Stomach (tissue), 9 donors: ENCODE measurements around the gene MAN1A1. TPM values are rescaled to one million over a fixed set of nuclear protein-coding genes. Genes with fewer than 3 reads are reported as not detected.

ENCODE experiments used
- DNase-seq, 2 donors: peaks; one replicate each; pipeline versions ENCODE4 v3.0.0 to v3.0.0-alpha.2; 2013 to 2019
- H3K27ac ChIP-seq, 5 donors: fragments of 200-600 bp in 4 of 5; sonication (generic) in 4 of 5; one replicate each; pipeline ENCODE4 v1.5.1; 2013 to 2019; ENCODE audit warnings: mild to moderate bottlenecking in 1 of 5, moderate library complexity in 1 of 5
- H3K27me3 ChIP-seq, 3 donors: fragments of 200-600 bp; sonication (generic); one replicate each; pipeline ENCODE4 v1.5.1; 2017 to 2019; ENCODE audit warnings: mixed run types in 1 of 3
- H3K36me3 ChIP-seq, 4 donors: fragments of 200-600 bp; sonication (generic); 1 replicate in 3 of 4; 2 replicates in 1 of 4; pipeline ENCODE4 v1.5.1; 2016 to 2019
- H3K4me1 ChIP-seq, 4 donors: fragments of 200-600 bp; sonication (generic); one replicate each; pipeline ENCODE4 v1.5.1; 2016 to 2019
- H3K4me3 ChIP-seq, 4 donors: fragments of 200-600 bp; sonication (generic) in 3 of 4; one replicate each; pipeline ENCODE4 v1.5.1; 2016 to 2019; ENCODE audit warnings: mild to moderate bottlenecking in 1 of 4
- H3K9me3 ChIP-seq, 4 donors: fragments of 200-600 bp; sonication (generic); one replicate each; pipeline ENCODE4 v1.5.1; 2016 to 2019
- EP300 ChIP-seq: sonication (generic); formaldehyde crosslinking; IDR thresholded peaks from one replicate; pipeline ENCODE4 v1.6.1; 2017; ENCODE audit warnings: antibody characterized with exemption
- POLR2A ChIP-seq, 4 donors: fragments of 450-650 bp; IDR thresholded peaks; one replicate each; pipeline ENCODE4 v1.6.1; 2016; ENCODE audit warnings: antibody characterized with exemption in 4 of 4, control low read depth in 2 of 4, mild to moderate bottlenecking in 1 of 4, moderate library complexity in 1 of 4
- POLR2AphosphoS5 ChIP-seq, 3 donors: sonication (generic); formaldehyde crosslinking; IDR thresholded peaks; one replicate each; pipeline ENCODE4 v1.6.1; 2016; ENCODE audit warnings: antibody characterized with exemption in 3 of 3
- WGBS, 5 donors: extraction: QIAGEN DNeasy Blood & Tissue Kit in 3 of 5; methylation state at CpG; one replicate each; pipeline versions ENCODE4 v1.1.5 to v1.1.7; 2013 to 2018; 5-methylcytosine and 5-hydroxymethylcytosine counted together
- intact Hi-C: fragments of 100-400 bp; cut with DNase I; formaldehyde crosslinking; loops from one replicate; pipeline ENCODE4 v1.15.1; 2023; ENCODE audit warnings: low total_unique reads
- polyA plus RNA-seq, 3 donors: library from polyadenylated mRNA; stranded (reverse); fragments of 200-250 nt; gene quantifications; one replicate each; pipeline ENCODE4 v1.2.3, GENCODE V29; 2013
- total RNA-seq, 5 donors: library from RNA; depleted of rRNA; stranded (reverse); fragments of >200 nt; gene quantifications; one replicate each; pipeline versions ENCODE4 v1.1.0 to v1.2.3, GENCODE V29; 2014 to 2016
- TF ChIP-seq, protein P1 (sequence below), 7 experiments: fragments of 450-650 bp in 4 of 7; fragments of 200-600 bp in 3 of 7; sonication (generic) in 3 of 7; IDR thresholded peaks; one replicate each; pipeline ENCODE4 v1.5.1; 2016 to 2019; ENCODE audit warnings: antibody characterized with exemption in 7 of 7, control low read depth in 2 of 7, mild to moderate bottlenecking in 1 of 7
- donor health status: healthy with polysubstance abuse.
- donor health status: Bipolar disorder and iron deficiency.
- donor health status: healthy.

MAN1A1 gene
- total and polyA plus RNA-seq, 8 donors = 8.0 to 132 (median 47.9) TPM

DNA sequence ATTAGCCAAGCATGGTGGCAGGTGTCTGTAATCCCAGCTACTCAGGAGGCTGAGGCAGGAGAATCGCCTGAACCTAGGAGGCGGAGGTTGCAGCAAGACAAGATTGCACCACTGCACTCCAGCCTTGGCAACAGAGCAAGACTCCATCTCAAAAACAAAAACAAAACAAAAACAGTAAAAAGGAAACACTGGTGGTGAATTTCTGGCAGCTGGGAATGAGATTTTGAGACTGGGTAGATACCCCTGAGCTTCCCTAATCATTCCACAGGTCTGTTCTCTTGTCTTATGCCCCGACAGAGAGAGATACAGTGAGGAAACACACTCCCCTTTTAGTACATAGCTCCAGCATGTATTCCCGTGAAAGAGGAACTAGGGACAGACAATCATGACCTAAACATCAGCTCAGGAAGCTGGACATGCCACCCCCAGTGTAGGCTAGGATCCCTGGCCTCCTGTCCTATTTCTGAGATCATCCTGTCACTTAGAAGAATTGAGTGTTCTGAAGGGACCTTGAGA is 9.6 kb downstream of the MAN1A1 start:
- WGBS, 5 donors = 70 to 82% (median 74%) methylated on average over 4 of the region's 4 CpGs
- H3K27me3 ChIP-seq = no peaks in the 10 kb centered on the region
- no peak overlapping the region for H3K4me3 ChIP-seq
- no peaks in the 10 kb centered on the region for H3K9me3 ChIP-seq
- H3K27ac ChIP-seq = peak overlapping the region in 2 of 5 donors; percentile 8 to 28
- H3K4me1 ChIP-seq = peaks cover 13 to 84% (median 46%) of the 10 kb centered on the region in 4 donors
- TF ChIP-seq, protein P1, sequence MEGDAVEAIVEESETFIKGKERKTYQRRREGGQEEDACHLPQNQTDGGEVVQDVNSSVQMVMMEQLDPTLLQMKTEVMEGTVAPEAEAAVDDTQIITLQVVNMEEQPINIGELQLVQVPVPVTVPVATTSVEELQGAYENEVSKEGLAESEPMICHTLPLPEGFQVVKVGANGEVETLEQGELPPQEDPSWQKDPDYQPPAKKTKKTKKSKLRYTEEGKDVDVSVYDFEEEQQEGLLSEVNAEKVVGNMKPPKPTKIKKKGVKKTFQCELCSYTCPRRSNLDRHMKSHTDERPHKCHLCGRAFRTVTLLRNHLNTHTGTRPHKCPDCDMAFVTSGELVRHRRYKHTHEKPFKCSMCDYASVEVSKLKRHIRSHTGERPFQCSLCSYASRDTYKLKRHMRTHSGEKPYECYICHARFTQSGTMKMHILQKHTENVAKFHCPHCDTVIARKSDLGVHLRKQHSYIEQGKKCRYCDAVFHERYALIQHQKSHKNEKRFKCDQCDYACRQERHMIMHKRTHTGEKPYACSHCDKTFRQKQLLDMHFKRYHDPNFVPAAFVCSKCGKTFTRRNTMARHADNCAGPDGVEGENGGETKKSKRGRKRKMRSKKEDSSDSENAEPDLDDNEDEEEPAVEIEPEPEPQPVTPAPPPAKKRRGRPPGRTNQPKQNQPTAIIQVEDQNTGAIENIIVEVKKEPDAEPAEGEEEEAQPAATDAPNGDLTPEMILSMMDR (IDR thresholded peaks at IDR 0.05) = no peak
- TF ChIP-seq POLR2AphosphoS5 (IDR thresholded peaks at IDR 0.05) (no peak), POLR2A (IDR thresholded peaks at IDR 0.05) (no peak), EP300 (no peak)
- no peaks in the 10 kb centered on the region for H3K36me3 ChIP-seq
- intact Hi-C loops = no loop called here
- no peak for DNase-seq

DNA sequence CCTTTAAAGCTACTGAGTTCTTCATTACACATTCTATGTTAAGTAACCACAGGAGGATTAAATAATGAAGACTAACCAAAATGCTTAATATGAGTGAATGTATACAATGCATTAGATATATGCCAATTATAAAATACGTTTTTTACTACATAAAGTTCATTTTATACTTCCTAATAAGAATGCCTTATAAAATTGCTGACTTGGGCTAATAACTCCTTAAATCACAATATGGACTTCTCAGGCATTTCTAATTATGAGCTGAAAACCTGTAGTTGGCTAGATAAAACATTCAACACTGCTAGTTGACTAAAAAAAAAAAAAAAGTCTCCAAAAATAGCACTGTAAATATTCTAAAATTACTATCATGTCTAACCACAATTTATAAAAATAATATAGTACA is 11.8 kb downstream of the MAN1A1 start:
- peaks cover 14 to 79% (median 43%) of the 10 kb centered on the region in 4 donors for H3K4me1 ChIP-seq
- intact Hi-C loops = no loop called here
- WGBS, 5 donors = 83 to 94% (median 89%) methylated on average over 1 of the region's 1 CpG
- no peak for DNase-seq
- TF ChIP-seq POLR2AphosphoS5 (IDR thresholded peaks at IDR 0.05) = no peak
- no peaks in the 10 kb centered on the region for H3K27me3 ChIP-seq
- no peak overlapping the region for H3K4me3 ChIP-seq
- H3K9me3 ChIP-seq = no peaks in the 10 kb centered on the region
- H3K27ac ChIP-seq = no peak overlapping the region
- H3K36me3 ChIP-seq = no peaks in the 10 kb centered on the region

DNA sequence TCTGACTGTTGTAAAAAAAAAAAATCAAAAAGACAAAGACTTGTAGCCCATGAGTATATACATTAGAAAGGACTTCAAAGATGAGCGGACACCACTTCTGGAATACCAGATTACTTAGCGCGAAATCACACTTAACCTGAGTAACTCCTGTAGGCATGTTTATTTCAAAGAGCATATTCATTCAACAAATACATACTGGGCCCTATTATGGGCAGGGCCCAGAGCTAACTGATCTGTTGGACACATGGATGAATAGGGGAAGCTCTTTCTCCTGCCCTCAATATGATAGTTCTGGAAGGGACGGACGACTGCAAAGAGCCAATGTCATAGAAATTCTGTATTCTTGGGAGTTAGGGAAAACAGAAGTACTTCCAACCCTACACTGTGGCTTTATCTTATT is 12.3 kb downstream of the MAN1A1 start:
- 96 to 98% (median 98%) methylated on average over 5 of the region's 5 CpGs for WGBS, 5 donors
- no peaks in the 10 kb centered on the region for H3K9me3 ChIP-seq
- intact Hi-C loops = no loop called here
- H3K27ac ChIP-seq = no peak overlapping the region
- peaks cover 14 to 74% (median 44%) of the 10 kb centered on the region in 4 donors for H3K4me1 ChIP-seq
- H3K27me3 ChIP-seq = no peaks in the 10 kb centered on the region
- H3K36me3 ChIP-seq = no peaks in the 10 kb centered on the region
- TF ChIP-seq POLR2A (IDR thresholded peaks at IDR 0.05) (no peak), POLR2AphosphoS5 (IDR thresholded peaks at IDR 0.05) (no peak), EP300 (no peak)
- TF ChIP-seq, protein P1 (IDR thresholded peaks at IDR 0.05) = no peak
- DNase-seq = no peak
- H3K4me3 ChIP-seq = no peak overlapping the region

DNA sequence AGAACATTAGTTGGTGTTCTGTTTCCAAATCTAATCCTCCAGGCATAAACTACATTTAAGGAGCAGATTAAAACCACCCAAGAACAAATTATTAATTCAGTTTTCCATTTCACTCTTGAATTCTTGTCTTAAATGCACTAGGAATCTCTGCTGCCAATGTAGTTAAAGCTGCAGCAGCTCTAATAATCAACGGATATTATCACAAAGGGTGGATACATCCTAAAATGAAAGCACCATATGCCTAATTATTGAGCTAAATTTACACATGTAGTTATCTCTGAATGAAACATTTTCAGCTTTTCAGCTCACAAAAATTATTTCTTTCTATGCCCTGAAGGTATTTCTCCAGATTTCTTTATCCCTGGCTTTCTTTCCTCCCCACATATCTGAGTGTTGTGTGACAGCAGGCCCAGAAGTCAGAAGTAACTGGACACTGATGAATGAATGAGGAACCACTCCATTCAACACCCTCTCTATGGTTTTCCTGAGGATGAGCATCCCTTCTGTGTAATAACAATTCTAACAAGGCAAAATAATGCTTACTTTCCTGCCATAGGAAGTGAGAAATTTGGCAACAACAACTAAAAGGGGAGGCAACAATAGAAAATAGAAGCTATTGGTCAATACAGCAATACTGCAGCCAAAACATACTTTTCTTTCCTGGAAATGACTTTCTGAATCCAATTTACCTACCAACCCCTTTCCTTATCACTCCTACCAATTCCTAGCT is 14.9 kb downstream of the MAN1A1 start:
- DNase-seq = no peak
- Histone ChIP-seq H3K27me3 (no peaks in the 10 kb centered on the region), H3K4me1 (peaks cover 4 to 56% (median 39%) of the 10 kb centered on the region in 4 donors), H3K36me3 (peaks cover 0 to 11% (median 0%) of the 10 kb centered on the region in 4 donors), H3K9me3 (no peaks in the 10 kb centered on the region), H3K4me3 (no peak overlapping the region), H3K27ac (peak overlapping the region in 3 of 5 donors; percentile 5 to 37 (median 18))
- WGBS, 5 donors = 24 to 44% (median 38%) methylated on average over 1 of the region's 1 CpG
- no peak for TF ChIP-seq EP300
- no peak for TF ChIP-seq POLR2A (IDR thresholded peaks at IDR 0.05)
- TF ChIP-seq POLR2AphosphoS5 (IDR thresholded peaks at IDR 0.05) = no peak
- TF ChIP-seq, protein P1 (IDR thresholded peaks at IDR 0.05) = no peak
- intact Hi-C loops = no loop called here
